HepG2 (cell line): ENCODE measurements around the gene PUM1. TPM values are rescaled to one million over a fixed set of nuclear protein-coding genes. Genes with fewer than 3 reads are reported as not detected.
A peak's percentile ranks its signal among the peaks of the same experiment; 100 is the strongest.

Experiments
- ATAC-seq: fragments of 200-7000 bp; cut with Tn5 transposase; 3 replicates; pipeline ENCODE4 v1.9.1; 2020; ENCODE audit warnings: mild to moderate bottlenecking, moderate library complexity
- BruUV-seq: library from RNA; stranded (reverse); fragments of 400-500 nt; replicated peaks from 2 replicates; lab custom pipeline; 2021; lab: Mats Ljungman, UMichigan
- CTCF ChIA-PET: fragments of 300-600 bp; formaldehyde crosslinking; extraction: SDS; loops from one replicate; lab custom pipeline; 2021; ENCODE audit warnings: low total read pairs, inconsistent platforms, low intra/inter-chr PET ratio; lab: Yijun Ruan, JAX
- POLR2A ChIA-PET: fragments of 350-600 bp; sonication (Branson Sonifier 250); formaldehyde crosslinking; loops from one replicate; lab custom pipeline; 2020; ENCODE audit warnings: antibody characterized with exemption, inconsistent platforms; lab: Yijun Ruan, JAX
- DNase-seq: peaks from one replicate; pipeline ENCODE4 v3.0.0-alpha.2; 2015; ENCODE audit warnings: low spot score
- FAIRE-seq: peaks from 3 replicates; lab custom pipeline; 2011; peaks lifted over from hg19 to GRCh38; lab: Jason Lieb, UNC
- H2AFZ ChIP-seq: one replicate; pipeline ENCODE4 v1.6.1; 2011; ENCODE audit warnings: low read length, inconsistent platforms
- H3K27ac ChIP-seq: fragments of 300-600 bp; 3 replicates; pipeline ENCODE4 v1.8.0; 2011; ENCODE audit warnings: mixed run types, mild to moderate bottlenecking, mixed read lengths, low read length, inconsistent platforms; ENCODE audit not compliant: insufficient read depth; ENCODE audit errors: extremely low read length
- H3K27me3 ChIP-seq, 2 experiments: fragments of 200-600 bp in 1 of 2; 2 replicates in 1 of 2; 3 replicates in 1 of 2; pipeline versions ENCODE4 v1.6.0 to v1.8.0; 2011; ENCODE audit warnings: low read length in 2 of 2, mild to moderate bottlenecking in 2 of 2, moderate library complexity in 2 of 2, inconsistent platforms in 1 of 2; ENCODE audit not compliant: insufficient read depth in 2 of 2, control insufficient read depth in 1 of 2
- H3K36me3 ChIP-seq, 2 experiments: fragments of 200-600 bp in 1 of 2; replicated peaks in 1 of 2; 2 replicates in 1 of 2; 3 replicates in 1 of 2; pipeline versions ENCODE4 v1.5.1 to v1.8.0; 2011; ENCODE audit warnings: low read length in 2 of 2, inconsistent platforms in 1 of 2; ENCODE audit not compliant: insufficient read depth in 2 of 2, control insufficient read depth in 1 of 2
- H3K4me1 ChIP-seq: 2 replicates; pipeline ENCODE4 v1.5.1; 2012; ENCODE audit warnings: low read length, inconsistent platforms; ENCODE audit not compliant: insufficient read depth
- H3K4me2 ChIP-seq: 2 replicates; pipeline ENCODE4 v1.6.0; 2011; ENCODE audit warnings: low read depth, low read length, inconsistent platforms
- H3K4me3 ChIP-seq, 3 experiments: fragments of 200-600 bp in 1 of 3; sonication (generic), shearing (Covaris generic) in 1 of 3; replicated peaks in 1 of 3; 2 replicates each; pipeline ENCODE4 v1.5.1; 2011 to 2016; ENCODE audit warnings: low read length in 3 of 3, inconsistent platforms in 2 of 3, low read depth in 2 of 3, mild to moderate bottlenecking in 2 of 3, control low read depth in 1 of 3, mixed read lengths in 1 of 3; ENCODE audit not compliant: insufficient read depth in 1 of 3
- H3K79me2 ChIP-seq: one replicate; pipeline ENCODE4 v1.6.1; 2011; ENCODE audit warnings: low read length, inconsistent platforms; ENCODE audit not compliant: insufficient read depth
- H3K9ac ChIP-seq: 2 replicates; pipeline ENCODE4 v1.6.0; 2011; ENCODE audit warnings: mild to moderate bottlenecking, low read depth, low read length, inconsistent platforms; ENCODE audit not compliant: insufficient read depth
- H3K9me3 ChIP-seq: 2 replicates; pipeline ENCODE4 v1.5.1; 2012; ENCODE audit warnings: mild to moderate bottlenecking, low read length
- H4K20me1 ChIP-seq: 2 replicates; pipeline ENCODE4 v1.6.0; 2011; ENCODE audit warnings: inconsistent platforms, mild to moderate bottlenecking, low read length, moderate library complexity; ENCODE audit not compliant: insufficient read depth
- HDAC1 ChIP-seq: sonication (generic); formaldehyde crosslinking; IDR thresholded peaks from 2 replicates; pipeline ENCODE4 v1.5.1; 2020; ENCODE audit warnings: mild to moderate bottlenecking, missing genetic modification reagents
- HMG20A ChIP-seq: IDR thresholded peaks from 2 replicates; pipeline ENCODE4 v1.6.1; 2016; ENCODE audit warnings: borderline replicate concordance
- HNRNPL ChIP-seq: fragments of 200-400 bp; formaldehyde crosslinking; IDR thresholded peaks from 2 replicates; pipeline ENCODE4 v1.6.1; 2017; ENCODE audit warnings: mild to moderate bottlenecking, low read depth, low read length
- KDM2A ChIP-seq: sonication (generic); formaldehyde crosslinking; IDR thresholded peaks from 2 replicates; pipeline ENCODE4 v1.4.0; 2020; ENCODE audit warnings: low read depth, missing genetic modification reagents, borderline replicate concordance
- PHB2 ChIP-seq: fragments of 450-650 bp; IDR thresholded peaks from 2 replicates; pipeline ENCODE4 v1.6.1; 2018; ENCODE audit not compliant: partially characterized antibody
- SOX5 ChIP-seq: IDR thresholded peaks from 2 replicates; pipeline ENCODE4 v1.6.1; 2016; ENCODE audit warnings: borderline replicate concordance
- ZNF24 ChIP-seq: fragments of 450-650 bp; IDR thresholded peaks from 2 replicates; pipeline ENCODE4 v1.6.1; 2017; ENCODE audit warnings: antibody characterized with exemption, mild to moderate bottlenecking
- ZNF629 ChIP-seq: sonication (generic); formaldehyde crosslinking; conservative IDR thresholded peaks from 2 replicates; pipeline ENCODE4 v1.5.0; 2020; ENCODE audit warnings: missing genetic modification reagents
- ZNF709 ChIP-seq: sonication (generic); formaldehyde crosslinking; IDR thresholded peaks from 2 replicates; pipeline ENCODE4 v1.5.0; 2020; ENCODE audit warnings: mild to moderate bottlenecking, missing genetic modification reagents
- ZNF768 ChIP-seq: sonication (generic); formaldehyde crosslinking; IDR thresholded peaks from 2 replicates; pipeline ENCODE4 v1.4.0; 2020; ENCODE audit warnings: missing genetic modification reagents
- WGBS: methylation state at CpG from one replicate; pipeline ENCODE4 v1.1.6; 2017; ENCODE audit warnings: low lambda C conversion rate; 5-methylcytosine and 5-hydroxymethylcytosine counted together
- in situ Hi-C: cut with HindIII; loops from 2 replicates; pipeline ENCODE4 v1.10.0; 2017; ENCODE audit warnings: low pct_unique_long_range_greater_than_20kb; ENCODE audit not compliant: extremely low pct_ligation_motif_present
- intact Hi-C: fragments of 100-400 bp; cut with micrococcal nuclease; formaldehyde crosslinking; loops from one replicate; pipeline ENCODE4 v1.10.0; 2022; ENCODE audit not compliant: unreplicated experiment
- polyA plus RNA-seq, 8 experiments: library from polyadenylated mRNA; depleted of rRNA in 3 of 8; stranded (reverse) in 7 of 8; unstranded in 1 of 8; fragments of >200 nt; fragmentation: Illumina TruSeq in 4 of 8; extraction: Trizol in 4 of 8; gene quantifications; 2 replicates each; pipeline versions ENCODE4 v1.2.1 to v1.2.3, GENCODE V29; 2011 to 2016; ENCODE audit warnings: low read depth in 4 of 8, missing spikeins in 1 of 8, mixed read lengths in 1 of 8; ENCODE audit not compliant: insufficient read depth in 1 of 8
- total RNA-seq, 5 experiments: library from RNA; depleted of rRNA; stranded (reverse); fragments of >200 nt; fragmentation: Illumina TruSeq; extraction: Trizol; gene quantifications; 2 replicates each; pipeline ENCODE4 v1.2.3, GENCODE V29; 2016; ENCODE audit warnings: low read depth in 1 of 5
- TF ChIP-seq, protein P1 (sequence below): sonication (generic); formaldehyde crosslinking; IDR thresholded peaks from 2 replicates; pipeline ENCODE4 v1.8.1; 2023; ENCODE audit warnings: mild to moderate bottlenecking, missing genetic modification reagents
- TF ChIP-seq, protein P2 (sequence below): sonication (generic); formaldehyde crosslinking; IDR thresholded peaks from 2 replicates; pipeline ENCODE4 v1.5.1; 2020; ENCODE audit warnings: mild to moderate bottlenecking, missing genetic modification reagents, moderate library complexity

PUM1 gene
- total and polyA plus RNA-seq, 2 of the 13 experiments (the other 11 are each of a cell fraction or from before 2014, with no cell fraction given): 64.7 to 91.0 TPM

DNA sequence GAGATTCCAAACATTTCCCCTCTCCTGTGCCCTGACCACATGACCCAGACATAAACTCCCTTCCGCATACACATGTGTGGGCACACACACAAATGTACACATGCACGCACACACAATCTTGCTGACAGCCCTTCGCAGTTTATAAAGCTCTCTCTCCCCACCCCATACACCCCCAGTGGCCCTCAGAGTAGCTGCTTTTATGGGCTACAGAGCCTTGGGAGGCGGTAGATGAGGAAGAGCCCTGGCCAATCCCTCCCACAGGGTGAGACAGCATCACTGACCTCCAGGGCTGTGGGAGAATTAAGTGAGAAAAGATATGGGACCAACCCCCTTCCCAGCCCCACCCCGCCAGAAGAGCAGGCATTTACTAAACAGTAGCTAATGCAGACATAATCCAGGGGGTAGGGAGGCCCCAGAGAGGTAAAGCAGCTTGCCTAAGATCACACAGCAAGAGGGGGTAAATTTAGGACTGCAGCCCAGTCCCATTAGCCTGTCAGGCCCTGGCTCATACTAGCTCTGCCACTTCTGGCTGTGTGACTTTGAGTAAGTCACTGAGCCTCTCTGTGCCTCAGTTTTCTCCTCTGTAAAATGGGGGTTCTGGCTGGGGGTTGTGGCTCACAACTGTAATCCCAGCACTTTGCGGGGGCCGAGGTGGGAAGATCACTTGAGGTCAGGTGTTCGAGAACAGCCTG lies 162.0 kb downstream of the PUM1 start (continued):
- TF ChIP-seq HDAC1 (CRISPR knock-in tag) (no peak), ZNF629 (CRISPR knock-in tag) (peak; percentile 67), ZNF768 (CRISPR knock-in tag) (peak; percentile 93), PHB2 (no peak)
- TF ChIP-seq, all 625 proteins: peak for 2

DNA sequence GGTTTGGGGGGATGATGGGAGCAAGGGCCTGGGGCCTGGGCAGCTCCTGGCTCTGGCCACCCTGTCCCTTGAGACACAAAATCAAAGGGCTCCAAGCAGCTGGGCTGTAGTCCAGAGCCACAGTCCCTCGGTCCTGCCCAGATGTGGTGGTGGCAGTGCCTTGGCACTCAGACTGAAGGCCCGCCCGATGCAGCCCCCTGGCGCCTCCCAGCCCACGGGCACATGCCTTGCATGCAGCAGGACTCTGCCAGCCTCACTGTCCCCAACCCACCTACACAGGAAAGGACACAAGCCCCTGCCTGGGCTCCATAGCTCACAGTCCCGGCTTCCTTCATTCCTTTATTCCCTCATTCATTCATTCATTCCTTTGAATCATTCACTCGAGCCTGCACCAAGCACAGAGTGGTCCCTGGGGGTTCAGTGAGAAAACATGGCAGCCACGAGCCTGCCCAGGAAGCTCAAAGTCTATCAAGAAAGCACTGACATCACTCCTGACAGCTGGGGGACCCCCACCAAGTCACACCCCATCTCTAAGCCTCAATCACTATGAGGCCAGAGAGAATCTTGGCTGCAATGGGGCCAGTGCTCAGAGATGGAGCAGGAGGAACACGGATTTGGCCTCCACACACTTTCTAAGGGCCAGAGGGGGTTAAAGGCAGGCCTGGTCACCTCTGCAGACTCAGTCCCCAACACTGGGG lies 162.8 kb downstream of the PUM1 start:
- DNase-seq: no peak
- TF ChIP-seq KDM2A (CRISPR knock-in tag) (0 out of 2 replicates have a peak, but pooled peaks have one; percentile 10), ZNF709 (CRISPR knock-in tag) (0 out of 2 replicates have a peak, but pooled peaks have one; percentile 36), HMG20A (CRISPR knock-in tag) (no peak), HNRNPL (peak; percentile 75), ZNF24 (0 out of 2 replicates have a peak, but pooled peaks have one; percentile 41), SOX5 (CRISPR knock-in tag) (peak; percentile 2; the same call in 1 of the 2 replicates)
- TF ChIP-seq, protein P1, sequence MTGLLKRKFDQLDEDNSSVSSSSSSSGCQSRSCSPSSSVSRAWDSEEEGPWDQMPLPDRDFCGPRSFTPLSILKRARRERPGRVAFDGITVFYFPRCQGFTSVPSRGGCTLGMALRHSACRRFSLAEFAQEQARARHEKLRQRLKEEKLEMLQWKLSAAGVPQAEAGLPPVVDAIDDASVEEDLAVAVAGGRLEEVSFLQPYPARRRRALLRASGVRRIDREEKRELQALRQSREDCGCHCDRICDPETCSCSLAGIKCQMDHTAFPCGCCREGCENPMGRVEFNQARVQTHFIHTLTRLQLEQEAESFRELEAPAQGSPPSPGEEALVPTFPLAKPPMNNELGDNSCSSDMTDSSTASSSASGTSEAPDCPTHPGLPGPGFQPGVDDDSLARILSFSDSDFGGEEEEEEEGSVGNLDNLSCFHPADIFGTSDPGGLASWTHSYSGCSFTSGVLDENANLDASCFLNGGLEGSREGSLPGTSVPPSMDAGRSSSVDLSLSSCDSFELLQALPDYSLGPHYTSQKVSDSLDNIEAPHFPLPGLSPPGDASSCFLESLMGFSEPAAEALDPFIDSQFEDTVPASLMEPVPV: no peak
- TF ChIP-seq, protein P2, sequence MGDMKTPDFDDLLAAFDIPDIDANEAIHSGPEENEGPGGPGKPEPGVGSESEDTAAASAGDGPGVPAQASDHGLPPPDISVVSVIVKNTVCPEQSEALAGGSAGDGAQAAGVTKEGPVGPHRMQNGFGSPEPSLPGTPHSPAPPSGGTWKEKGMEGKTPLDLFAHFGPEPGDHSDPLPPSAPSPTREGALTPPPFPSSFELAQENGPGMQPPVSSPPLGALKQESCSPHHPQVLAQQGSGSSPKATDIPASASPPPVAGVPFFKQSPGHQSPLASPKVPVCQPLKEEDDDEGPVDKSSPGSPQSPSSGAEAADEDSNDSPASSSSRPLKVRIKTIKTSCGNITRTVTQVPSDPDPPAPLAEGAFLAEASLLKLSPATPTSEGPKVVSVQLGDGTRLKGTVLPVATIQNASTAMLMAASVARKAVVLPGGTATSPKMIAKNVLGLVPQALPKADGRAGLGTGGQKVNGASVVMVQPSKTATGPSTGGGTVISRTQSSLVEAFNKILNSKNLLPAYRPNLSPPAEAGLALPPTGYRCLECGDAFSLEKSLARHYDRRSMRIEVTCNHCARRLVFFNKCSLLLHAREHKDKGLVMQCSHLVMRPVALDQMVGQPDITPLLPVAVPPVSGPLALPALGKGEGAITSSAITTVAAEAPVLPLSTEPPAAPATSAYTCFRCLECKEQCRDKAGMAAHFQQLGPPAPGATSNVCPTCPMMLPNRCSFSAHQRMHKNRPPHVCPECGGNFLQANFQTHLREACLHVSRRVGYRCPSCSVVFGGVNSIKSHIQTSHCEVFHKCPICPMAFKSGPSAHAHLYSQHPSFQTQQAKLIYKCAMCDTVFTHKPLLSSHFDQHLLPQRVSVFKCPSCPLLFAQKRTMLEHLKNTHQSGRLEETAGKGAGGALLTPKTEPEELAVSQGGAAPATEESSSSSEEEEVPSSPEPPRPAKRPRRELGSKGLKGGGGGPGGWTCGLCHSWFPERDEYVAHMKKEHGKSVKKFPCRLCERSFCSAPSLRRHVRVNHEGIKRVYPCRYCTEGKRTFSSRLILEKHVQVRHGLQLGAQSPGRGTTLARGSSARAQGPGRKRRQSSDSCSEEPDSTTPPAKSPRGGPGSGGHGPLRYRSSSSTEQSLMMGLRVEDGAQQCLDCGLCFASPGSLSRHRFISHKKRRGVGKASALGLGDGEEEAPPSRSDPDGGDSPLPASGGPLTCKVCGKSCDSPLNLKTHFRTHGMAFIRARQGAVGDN (CRISPR knock-in tag): peak; percentile 24
- TF ChIP-seq, all 625 proteins: peak for 6
- Histone ChIP-seq H2AFZ (no peak overlapping the region), H3K9ac (no peak overlapping the region), H3K4me3 (peak overlapping the region in 1 of 3 experiments; percentile 45; a peak in 1 of 6 replicates), H4K20me1 (no peaks in the 10 kb centered on the region), H3K9me3 (no peaks in the 10 kb centered on the region), H3K79me2 (no peaks in the 10 kb centered on the region), H3K27ac (no peak overlapping the region), H3K4me2 (peak overlapping the region; percentile 74; the same call in 1 of the 2 replicates), H3K36me3 (no peaks in the 10 kb centered on the region), H3K27me3 (peaks cover 2 to 27% of the 10 kb centered on the region in 2 experiments; a peak in 3 of 5 replicates), H3K4me1 (peaks cover 25% of the 10 kb centered on the region)
- POLR2A ChIA-PET: no interaction called here
- CTCF ChIA-PET: interaction anchor here (0.8 kb wide), 1 partner anchor 101 kb away, joined by 3 read pairs; no protein-coding TSS in a partner anchor
- ATAC-seq (peak; percentile 16; the same call in 1 of the 3 replicates), FAIRE-seq (no peak)
- intact Hi-C loops: no loop called here
- in situ Hi-C loops: no loop called here
- WGBS: 10% methylated on average over 5 of the region's 9 CpGs
- BruUV-seq: no TSS peak
